ENCODE data around the gene RFX2. TPM values are rescaled to one million over a fixed set of nuclear protein-coding genes. Genes with fewer than 3 reads are reported as not detected.

RFX2 gene
- total and polyA plus RNA-seq, 9 of the 15 experiments (the other 6 are each of a cell fraction or from before 2014, with no cell fraction given), result 3.6 to 18.7 (median 8.7) TPM

DNA sequence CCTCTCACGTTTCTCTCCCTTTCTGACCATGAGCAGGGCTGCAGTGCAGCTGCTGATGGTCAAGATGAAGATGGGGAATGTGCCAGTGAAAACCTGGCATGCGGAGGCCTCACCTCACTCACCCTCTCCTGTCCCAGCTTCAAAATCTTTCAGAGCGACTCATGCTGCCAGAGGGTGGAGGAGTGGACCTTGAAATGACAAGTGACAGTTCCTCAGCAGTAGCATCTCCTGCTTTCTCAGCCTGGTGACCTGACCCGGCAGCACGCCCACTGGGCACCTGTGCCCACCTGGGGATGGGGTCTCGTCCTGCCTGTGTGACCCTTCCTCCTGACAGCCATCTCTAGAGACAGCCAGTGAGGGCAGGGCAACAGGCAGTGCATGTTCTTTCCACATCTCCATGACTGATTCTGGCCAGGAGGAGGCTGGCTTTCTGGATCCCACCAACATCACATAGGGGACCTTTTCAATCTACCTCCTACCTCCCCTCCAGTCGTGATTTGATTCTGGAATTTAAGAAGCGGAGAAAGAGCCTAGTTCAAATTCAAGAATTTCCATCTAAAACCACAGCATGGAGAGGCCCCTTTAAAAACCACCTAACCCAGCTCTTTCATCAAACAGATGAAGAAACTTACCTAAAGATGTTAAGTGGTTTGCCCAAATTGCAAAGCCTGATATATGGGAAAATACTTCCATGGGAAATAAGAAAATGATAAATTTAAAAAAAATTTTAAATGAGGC lies 45.8 kb downstream of the RFX2 start (continued):
- TF ChIP-seq, protein P1, sequence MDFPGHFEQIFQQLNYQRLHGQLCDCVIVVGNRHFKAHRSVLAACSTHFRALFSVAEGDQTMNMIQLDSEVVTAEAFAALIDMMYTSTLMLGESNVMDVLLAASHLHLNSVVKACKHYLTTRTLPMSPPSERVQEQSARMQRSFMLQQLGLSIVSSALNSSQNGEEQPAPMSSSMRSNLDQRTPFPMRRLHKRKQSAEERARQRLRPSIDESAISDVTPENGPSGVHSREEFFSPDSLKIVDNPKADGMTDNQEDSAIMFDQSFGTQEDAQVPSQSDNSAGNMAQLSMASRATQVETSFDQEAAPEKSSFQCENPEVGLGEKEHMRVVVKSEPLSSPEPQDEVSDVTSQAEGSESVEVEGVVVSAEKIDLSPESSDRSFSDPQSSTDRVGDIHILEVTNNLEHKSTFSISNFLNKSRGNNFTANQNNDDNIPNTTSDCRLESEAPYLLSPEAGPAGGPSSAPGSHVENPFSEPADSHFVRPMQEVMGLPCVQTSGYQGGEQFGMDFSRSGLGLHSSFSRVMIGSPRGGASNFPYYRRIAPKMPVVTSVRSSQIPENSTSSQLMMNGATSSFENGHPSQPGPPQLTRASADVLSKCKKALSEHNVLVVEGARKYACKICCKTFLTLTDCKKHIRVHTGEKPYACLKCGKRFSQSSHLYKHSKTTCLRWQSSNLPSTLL (IDR thresholded peaks at IDR 0.05), result no peak
- TF ChIP-seq SIN3B (IDR thresholded peaks at IDR 0.05; ENCODE audit: low read depth) (no peak), PML (IDR thresholded peaks at IDR 0.05; ENCODE audit: low read length) (no peak), FOXP1 (CRISPR knock-in tag; IDR thresholded peaks at IDR 0.05) (no peak), ZC3H4 (CRISPR knock-in tag; IDR thresholded peaks at IDR 0.05; ENCODE audit: borderline replicate concordance) (peak; percentile 85; the same call in 1 of the 2 replicates), FOXK2 (conservative IDR thresholded peaks at IDR 0.05 in 1 of 2, IDR thresholded peaks at IDR 0.05 in 1 of 2; ENCODE audit: low read depth in 2 of 2) (0 out of 4 replicates have a peak, but pooled peaks of 1 of the 2 experiments have one; percentile 22)
- TF ChIP-seq, protein P2, sequence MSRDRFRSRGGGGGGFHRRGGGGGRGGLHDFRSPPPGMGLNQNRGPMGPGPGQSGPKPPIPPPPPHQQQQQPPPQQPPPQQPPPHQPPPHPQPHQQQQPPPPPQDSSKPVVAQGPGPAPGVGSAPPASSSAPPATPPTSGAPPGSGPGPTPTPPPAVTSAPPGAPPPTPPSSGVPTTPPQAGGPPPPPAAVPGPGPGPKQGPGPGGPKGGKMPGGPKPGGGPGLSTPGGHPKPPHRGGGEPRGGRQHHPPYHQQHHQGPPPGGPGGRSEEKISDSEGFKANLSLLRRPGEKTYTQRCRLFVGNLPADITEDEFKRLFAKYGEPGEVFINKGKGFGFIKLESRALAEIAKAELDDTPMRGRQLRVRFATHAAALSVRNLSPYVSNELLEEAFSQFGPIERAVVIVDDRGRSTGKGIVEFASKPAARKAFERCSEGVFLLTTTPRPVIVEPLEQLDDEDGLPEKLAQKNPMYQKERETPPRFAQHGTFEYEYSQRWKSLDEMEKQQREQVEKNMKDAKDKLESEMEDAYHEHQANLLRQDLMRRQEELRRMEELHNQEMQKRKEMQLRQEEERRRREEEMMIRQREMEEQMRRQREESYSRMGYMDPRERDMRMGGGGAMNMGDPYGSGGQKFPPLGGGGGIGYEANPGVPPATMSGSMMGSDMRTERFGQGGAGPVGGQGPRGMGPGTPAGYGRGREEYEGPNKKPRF (IDR thresholded peaks at IDR 0.05; ENCODE audit: low read depth, low read length), result no peak
- TF ChIP-seq, protein P3, sequence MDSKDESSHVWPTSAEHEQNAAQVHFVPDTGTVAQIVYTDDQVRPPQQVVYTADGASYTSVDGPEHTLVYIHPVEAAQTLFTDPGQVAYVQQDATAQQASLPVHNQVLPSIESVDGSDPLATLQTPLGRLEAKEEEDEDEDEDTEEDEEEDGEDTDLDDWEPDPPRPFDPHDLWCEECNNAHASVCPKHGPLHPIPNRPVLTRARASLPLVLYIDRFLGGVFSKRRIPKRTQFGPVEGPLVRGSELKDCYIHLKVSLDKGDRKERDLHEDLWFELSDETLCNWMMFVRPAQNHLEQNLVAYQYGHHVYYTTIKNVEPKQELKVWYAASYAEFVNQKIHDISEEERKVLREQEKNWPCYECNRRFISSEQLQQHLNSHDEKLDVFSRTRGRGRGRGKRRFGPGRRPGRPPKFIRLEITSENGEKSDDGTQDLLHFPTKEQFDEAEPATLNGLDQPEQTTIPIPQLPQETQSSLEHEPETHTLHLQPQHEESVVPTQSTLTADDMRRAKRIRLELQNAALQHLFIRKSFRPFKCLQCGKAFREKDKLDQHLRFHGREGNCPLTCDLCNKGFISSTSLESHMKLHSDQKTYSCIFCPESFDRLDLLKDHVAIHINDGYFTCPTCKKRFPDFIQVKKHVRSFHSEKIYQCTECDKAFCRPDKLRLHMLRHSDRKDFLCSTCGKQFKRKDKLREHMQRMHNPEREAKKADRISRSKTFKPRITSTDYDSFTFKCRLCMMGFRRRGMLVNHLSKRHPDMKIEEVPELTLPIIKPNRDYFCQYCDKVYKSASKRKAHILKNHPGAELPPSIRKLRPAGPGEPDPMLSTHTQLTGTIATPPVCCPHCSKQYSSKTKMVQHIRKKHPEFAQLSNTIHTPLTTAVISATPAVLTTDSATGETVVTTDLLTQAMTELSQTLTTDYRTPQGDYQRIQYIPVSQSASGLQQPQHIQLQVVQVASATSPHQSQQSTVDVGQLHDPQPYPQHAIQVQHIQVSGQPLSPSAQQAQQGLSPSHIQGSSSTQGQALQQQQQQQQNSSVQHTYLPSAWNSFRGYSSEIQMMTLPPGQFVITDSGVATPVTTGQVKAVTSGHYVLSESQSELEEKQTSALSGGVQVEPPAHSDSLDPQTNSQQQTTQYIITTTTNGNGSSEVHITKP (IDR thresholded peaks at IDR 0.05; ENCODE audit: partially characterized antibody), result peak; percentile 95
